Testis (tissue), 3 donors: Measurements from ENCODE around the gene PABPC3. TPM values are rescaled to one million over a fixed set of nuclear protein-coding genes. Genes with fewer than 3 reads are reported as not detected.

Experiments
- DNase-seq: peaks from one replicate; pipeline ENCODE4 v3.0.0-alpha.2; 2019
- H3K27ac ChIP-seq, 2 donors: fragments of 200-600 bp; sonication (generic); one replicate each; pipeline ENCODE4 v1.5.1; 2019
- H3K27me3 ChIP-seq: fragments of 200-600 bp; sonication (generic); one replicate; pipeline ENCODE4 v1.5.1; 2019
- H3K36me3 ChIP-seq: fragments of 200-600 bp; sonication (generic); one replicate; pipeline ENCODE4 v1.5.1; 2017; ENCODE audit warnings: low read depth; ENCODE audit errors: missing control alignments
- H3K4me1 ChIP-seq: fragments of 200-600 bp; sonication (generic); one replicate; pipeline ENCODE4 v1.5.1; 2019
- H3K4me3 ChIP-seq, 2 donors: fragments of 200-600 bp; sonication (generic); one replicate each; pipeline ENCODE4 v1.5.1; 2017 to 2019
- H3K9me3 ChIP-seq: fragments of 200-600 bp; sonication (generic); one replicate; pipeline ENCODE4 v1.5.1; 2017
- POLR2A ChIP-seq: fragments of 450-650 bp; IDR thresholded peaks from one replicate; pipeline ENCODE4 v1.6.1; 2017; ENCODE audit warnings: antibody characterized with exemption, mild to moderate bottlenecking, moderate library complexity
- WGBS, 2 donors: methylation state at CpG; one replicate each; pipeline ENCODE4 v1.1.5; 2018; 5-methylcytosine and 5-hydroxymethylcytosine counted together
- intact Hi-C: fragments of 100-400 bp; cut with DNase I; formaldehyde crosslinking; loops from one replicate; pipeline ENCODE4 v1.15.1; 2023; ENCODE audit warnings: low total_unique reads
- polyA plus RNA-seq: library from polyadenylated mRNA; stranded (reverse); fragments of 350-450 nt; fragmentation: Illumina TruSeq; extraction: RNeasy Lipid Tissue Mini Kit (QIAGEN cat#74804); gene quantifications from one replicate; pipeline ENCODE4 v1.2.3, GENCODE V29; 2014; ENCODE audit warnings: low read depth, low replicate concordance; ENCODE audit not compliant: insufficient read depth
- total RNA-seq, 2 donors: library from RNA; depleted of rRNA; stranded (reverse); fragments of >200 nt; gene quantifications; one replicate each; pipeline ENCODE4 v1.2.3, GENCODE V29; 2016
- TF ChIP-seq, protein P1 (sequence below), 3 experiments: fragments of 450-650 bp in 2 of 3; fragments of 200-600 bp in 1 of 3; sonication (generic) in 1 of 3; IDR thresholded peaks; one replicate each; pipeline ENCODE4 v1.5.1; 2016 to 2019; ENCODE audit warnings: antibody characterized with exemption in 3 of 3, mild to moderate bottlenecking in 2 of 3, moderate library complexity in 1 of 3

The PABPC3 gene
- total and polyA plus RNA-seq, 3 donors from 2014 or later = 24.0 to 66.0 (median 31.7) TPM

DNA sequence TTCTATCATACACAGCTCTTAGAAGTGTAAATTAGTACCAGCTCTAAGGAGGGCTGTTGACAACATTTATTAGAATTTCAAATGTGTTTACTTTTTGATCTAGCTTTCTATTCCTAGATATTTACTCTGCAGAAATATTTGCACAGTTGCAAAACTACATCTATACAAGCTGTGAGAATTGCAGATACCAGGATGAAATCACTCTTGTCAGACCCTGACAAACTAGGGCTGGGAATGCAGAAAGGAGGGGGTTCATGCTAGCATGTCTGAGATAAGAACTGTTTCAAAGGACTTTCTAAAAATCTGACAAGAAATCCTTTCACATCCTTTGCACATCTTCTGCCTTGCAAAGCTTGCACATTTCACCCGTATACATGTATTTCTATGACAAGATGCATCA, 11.8 kb upstream of the PABPC3 start:
- no peak for DNase-seq
- no peaks in the 10 kb centered on the region for H3K27me3 ChIP-seq
- intact Hi-C loops = no loop called here
- TF ChIP-seq, protein P1, sequence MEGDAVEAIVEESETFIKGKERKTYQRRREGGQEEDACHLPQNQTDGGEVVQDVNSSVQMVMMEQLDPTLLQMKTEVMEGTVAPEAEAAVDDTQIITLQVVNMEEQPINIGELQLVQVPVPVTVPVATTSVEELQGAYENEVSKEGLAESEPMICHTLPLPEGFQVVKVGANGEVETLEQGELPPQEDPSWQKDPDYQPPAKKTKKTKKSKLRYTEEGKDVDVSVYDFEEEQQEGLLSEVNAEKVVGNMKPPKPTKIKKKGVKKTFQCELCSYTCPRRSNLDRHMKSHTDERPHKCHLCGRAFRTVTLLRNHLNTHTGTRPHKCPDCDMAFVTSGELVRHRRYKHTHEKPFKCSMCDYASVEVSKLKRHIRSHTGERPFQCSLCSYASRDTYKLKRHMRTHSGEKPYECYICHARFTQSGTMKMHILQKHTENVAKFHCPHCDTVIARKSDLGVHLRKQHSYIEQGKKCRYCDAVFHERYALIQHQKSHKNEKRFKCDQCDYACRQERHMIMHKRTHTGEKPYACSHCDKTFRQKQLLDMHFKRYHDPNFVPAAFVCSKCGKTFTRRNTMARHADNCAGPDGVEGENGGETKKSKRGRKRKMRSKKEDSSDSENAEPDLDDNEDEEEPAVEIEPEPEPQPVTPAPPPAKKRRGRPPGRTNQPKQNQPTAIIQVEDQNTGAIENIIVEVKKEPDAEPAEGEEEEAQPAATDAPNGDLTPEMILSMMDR (IDR thresholded peaks at IDR 0.05) = no peak
- TF ChIP-seq POLR2A = no peak
- WGBS, 2 donors = 82 to 90% methylated on average over 1 of the region's 1 CpG
- no peak overlapping the region for H3K27ac ChIP-seq
- H3K4me3 ChIP-seq = no peak overlapping the region
- H3K4me1 ChIP-seq = no peaks in the 10 kb centered on the region
- H3K36me3 ChIP-seq = no peaks in the 10 kb centered on the region
- no peaks in the 10 kb centered on the region for H3K9me3 ChIP-seq

DNA sequence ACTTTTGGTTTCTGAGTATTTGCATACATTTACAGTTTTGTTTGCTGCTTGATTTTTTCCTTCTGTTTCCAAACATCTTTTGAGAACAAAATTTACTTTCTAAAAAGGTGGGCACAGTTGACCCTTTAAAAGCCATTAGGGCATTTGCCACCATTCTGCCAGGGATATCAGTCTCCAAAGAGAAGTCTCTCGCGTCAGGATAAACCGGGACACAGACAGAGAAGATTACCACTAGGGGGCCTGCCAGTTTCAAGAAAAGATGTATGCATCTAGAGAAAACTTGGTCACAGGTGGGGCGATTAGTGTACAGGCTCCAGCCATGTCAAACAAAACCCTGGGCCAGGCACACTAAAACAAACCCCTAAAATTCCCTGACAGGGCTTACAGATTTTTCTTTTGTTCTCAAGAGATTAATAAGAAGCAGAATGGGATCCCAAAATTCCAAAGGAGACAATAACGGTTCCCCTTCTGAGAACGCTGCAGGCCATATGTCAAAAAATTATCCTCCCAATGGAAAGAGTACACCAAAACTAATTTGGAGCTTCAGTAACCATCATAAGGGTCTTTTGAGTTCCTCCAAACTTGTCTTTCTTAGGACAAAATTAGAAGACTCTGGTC, 10.7 kb upstream of the PABPC3 start:
- WGBS, 2 donors = 52 to 54% methylated on average over 6 of the region's 6 CpGs
- peak; percentile 66 for DNase-seq
- no peaks in the 10 kb centered on the region for H3K36me3 ChIP-seq
- TF ChIP-seq, protein P1 (IDR thresholded peaks at IDR 0.05) = peak in 2 of 3 experiments; percentile 39 to 42
- no peak for TF ChIP-seq POLR2A
- no peak overlapping the region for H3K4me3 ChIP-seq
- H3K27me3 ChIP-seq = no peaks in the 10 kb centered on the region
- intact Hi-C loops = no loop called here
- no peak overlapping the region for H3K27ac ChIP-seq
- H3K4me1 ChIP-seq = no peaks in the 10 kb centered on the region
- no peaks in the 10 kb centered on the region for H3K9me3 ChIP-seq

DNA sequence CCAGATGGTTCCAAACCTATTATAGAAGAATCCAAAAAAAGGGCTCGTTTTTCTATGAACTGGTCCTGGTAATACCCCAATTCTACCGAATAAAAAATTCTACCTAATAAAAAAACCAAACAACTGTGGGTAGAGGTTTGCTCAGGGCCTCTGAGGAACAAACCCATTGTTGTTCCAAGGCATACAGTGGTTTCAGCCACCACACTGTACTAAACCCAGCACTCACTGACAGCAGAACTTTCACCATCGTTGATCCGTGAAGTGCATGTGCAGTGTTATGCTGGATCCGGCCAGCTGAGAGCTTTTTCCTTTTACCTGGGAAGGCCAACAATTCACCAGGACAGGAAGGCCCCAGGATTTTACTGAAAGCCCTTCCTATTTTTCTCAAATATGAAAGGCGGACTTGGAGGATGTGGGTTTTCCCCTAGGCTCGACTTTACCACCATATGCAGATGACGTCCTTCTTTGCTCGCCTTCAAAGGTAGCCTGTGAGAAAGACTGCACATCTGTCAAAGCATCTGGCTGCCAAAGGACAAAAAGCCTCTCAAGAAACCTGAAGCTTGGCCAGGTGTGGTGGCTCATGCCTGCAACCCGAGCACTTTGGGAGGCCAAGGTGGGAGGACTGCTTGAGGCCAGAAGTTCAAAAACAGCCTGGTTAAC, 7.2 kb upstream of the PABPC3 start:
- 76 to 92% methylated on average over 10 of the region's 10 CpGs for WGBS, 2 donors
- DNase-seq = no peak
- H3K27ac ChIP-seq = no peak overlapping the region
- no peaks in the 10 kb centered on the region for H3K27me3 ChIP-seq
- intact Hi-C loops = no loop called here
- H3K4me3 ChIP-seq = no peak overlapping the region
- H3K36me3 ChIP-seq = no peaks in the 10 kb centered on the region
- no peaks in the 10 kb centered on the region for H3K4me1 ChIP-seq
- TF ChIP-seq, protein P1 (IDR thresholded peaks at IDR 0.05) = no peak
- no peak for TF ChIP-seq POLR2A
- H3K9me3 ChIP-seq = no peaks in the 10 kb centered on the region

GRCh38 chr13:25097426-25097825, 1.5 kb downstream of the PABPC3 start:
- Histone ChIP-seq H3K27me3 (no peaks in the 10 kb centered on the region), H3K4me3 (no peak overlapping the region), H3K27ac (no peak overlapping the region), H3K9me3 (no peaks in the 10 kb centered on the region), H3K4me1 (no peaks in the 10 kb centered on the region), H3K36me3 (no peaks in the 10 kb centered on the region)
- 58 to 68% methylated on average over 13 of the region's 13 CpGs for WGBS, 2 donors
- no peak for TF ChIP-seq POLR2A
- TF ChIP-seq, protein P1 (IDR thresholded peaks at IDR 0.05) = no peak
- DNase-seq = no peak
- intact Hi-C loops = no loop called here

DNA sequence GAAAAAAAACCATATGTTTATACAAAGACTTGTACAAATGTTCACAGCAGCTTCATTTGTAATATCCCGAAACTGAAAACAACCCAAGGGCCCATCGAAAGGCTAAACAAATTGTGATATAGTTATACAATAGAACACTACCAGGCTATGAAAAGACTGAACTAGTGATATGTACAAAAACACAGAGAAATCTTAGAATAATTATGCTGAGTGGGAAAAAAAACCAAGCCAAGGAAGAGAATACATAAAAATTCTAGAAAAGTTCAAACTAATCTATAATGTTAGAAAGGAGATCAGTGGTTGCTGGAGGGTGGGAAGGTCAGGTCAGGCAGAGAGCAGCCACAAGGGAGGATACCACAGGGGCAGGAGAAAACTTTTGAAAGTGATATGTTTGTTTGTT, 7.8 kb downstream of the PABPC3 start:
- DNase-seq = no peak
- no peaks in the 10 kb centered on the region for H3K9me3 ChIP-seq
- TF ChIP-seq, protein P1 (IDR thresholded peaks at IDR 0.05) = no peak
- no peak for TF ChIP-seq POLR2A
- no peak overlapping the region for H3K27ac ChIP-seq
- intact Hi-C loops = no loop called here
- no peaks in the 10 kb centered on the region for H3K4me1 ChIP-seq
- 94 to 97% methylated on average over 2 of the region's 2 CpGs for WGBS, 2 donors
- H3K36me3 ChIP-seq = no peaks in the 10 kb centered on the region
- no peaks in the 10 kb centered on the region for H3K27me3 ChIP-seq
- no peak overlapping the region for H3K4me3 ChIP-seq
